GM18511 (cell line): ENCODE data around the gene LNPEP.
"Not testable (repeated sequence)": the region's sequence is repeated elsewhere in the genome, so short reads cannot be mapped to it uniquely, and the experiment has no call there.

ENCODE experiments used
- ATAC-seq: cut with Tn5 transposase; IDR thresholded peaks from one replicate; pipeline ENCODE4 v1.9.1; 2021; ENCODE audit warnings: mild to moderate bottlenecking, moderate library complexity; ENCODE audit not compliant: unreplicated experiment

The LNPEP gene

DNA sequence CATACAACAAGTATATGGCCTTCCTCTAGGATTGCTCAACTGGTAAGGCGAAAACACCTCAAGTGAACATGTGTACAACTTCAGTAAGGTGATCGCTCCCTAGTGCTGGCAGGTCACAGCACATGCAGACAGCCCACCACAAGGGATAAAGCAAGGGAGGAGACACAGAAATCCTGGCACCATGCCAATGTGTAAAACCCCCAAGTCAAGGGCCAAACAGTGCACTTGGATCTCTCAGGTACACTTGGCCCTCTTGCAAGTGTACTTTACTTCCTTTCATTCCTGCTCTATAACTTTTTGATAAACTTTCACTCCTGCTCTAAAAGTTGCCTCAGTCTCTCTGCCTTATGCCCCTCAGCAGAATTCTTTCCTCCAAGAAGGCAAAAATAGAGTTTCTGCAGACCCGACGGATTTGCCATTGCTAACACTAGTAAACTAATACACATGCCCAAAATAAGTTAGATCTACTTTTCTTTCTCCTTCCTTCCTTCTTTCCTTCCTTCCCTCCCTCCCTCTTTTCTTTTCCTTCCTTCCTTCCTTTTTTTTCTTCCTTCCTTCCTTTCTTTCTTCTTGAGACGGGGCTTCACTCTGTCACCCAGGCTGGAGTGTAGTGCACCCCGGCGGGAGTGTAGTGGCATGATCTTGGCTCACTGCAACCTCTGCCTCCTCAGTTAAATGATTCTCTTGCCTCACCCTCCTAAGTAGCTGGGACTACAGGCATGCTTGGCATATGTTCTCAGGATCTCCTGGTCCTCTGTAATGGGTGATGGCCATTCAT is 6.8 kb upstream of the LNPEP start:
- ATAC-seq, result no peak

DNA sequence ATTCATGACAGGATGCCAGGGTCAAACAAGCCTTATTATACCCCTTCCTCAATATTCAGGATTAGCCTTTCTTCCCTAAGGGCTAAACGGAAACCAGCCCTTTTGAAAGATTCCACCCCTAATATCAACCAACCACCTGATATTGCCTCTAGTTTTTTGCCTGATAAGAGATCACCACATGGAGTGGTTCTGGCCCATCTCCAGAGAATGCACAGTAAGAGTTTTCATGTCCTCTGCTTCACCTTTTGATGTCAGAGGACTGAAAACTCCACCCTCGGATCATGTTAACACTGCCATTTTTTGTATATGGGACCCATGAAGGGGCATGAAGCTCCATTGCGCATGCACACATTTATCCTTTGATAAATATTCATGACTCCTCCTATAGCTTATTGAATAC is 5.8 kb upstream of the LNPEP start:
- ATAC-seq, result no peak

DNA sequence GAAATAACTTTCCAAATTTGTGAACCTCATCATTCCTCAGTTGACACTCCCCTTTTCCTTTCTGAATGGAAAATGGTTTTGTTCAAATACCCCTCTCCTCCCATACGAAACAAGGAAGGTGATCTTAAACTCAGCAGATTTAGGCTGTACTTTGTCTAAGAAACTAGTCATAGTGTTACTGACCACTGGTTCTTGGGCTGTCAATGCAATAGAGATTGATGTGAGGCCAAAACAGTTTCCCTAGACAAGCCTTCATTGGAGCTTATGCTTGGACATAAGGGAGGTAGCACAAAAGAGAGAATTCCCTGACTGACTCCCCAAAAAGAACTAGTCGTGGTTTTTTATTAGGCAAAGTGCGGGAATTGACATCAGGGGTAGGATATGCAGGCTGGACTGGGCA is 5.3 kb upstream of the LNPEP start:
- no peak for ATAC-seq

DNA sequence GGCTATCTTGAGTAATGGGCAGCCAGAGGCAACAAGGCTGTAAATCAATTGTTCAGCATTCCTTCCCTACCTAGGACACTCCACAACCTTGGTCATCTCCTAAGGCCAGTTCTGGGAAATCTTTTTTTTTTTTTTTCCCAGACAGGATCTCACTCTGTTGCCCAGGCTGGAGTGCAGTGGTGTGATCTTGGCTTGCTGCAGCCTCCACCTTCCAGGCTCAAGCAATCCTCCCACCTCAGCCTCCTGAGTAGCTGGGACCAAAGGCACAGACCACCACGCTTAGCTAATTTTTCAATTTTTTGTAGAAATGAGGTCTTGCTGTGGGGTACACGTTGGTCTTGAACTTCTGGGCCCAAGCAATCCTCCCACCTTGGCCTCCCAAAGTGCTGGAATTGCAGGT is 4.8 kb upstream of the LNPEP start:
- not testable (repeated sequence) for ATAC-seq

DNA sequence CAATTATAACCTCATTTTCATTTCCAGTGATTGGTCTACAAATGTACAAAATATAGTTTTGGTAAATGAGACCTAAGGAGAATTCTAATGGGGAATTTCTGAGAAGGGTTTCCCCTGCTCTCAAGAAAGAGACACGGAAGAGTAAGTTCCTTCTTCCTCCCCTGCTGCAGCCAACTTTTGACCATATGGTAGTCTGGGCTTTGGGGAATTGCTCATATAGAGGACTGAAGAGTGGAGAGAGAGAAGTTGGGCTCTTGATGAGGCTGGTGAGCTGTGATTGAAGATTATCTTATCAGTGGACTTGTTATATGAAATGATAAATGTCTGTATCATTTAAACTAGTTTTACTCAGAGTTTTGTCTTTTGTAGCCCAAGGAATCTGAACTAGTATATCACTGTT is 4.3 kb upstream of the LNPEP start:
- no peak for ATAC-seq

DNA sequence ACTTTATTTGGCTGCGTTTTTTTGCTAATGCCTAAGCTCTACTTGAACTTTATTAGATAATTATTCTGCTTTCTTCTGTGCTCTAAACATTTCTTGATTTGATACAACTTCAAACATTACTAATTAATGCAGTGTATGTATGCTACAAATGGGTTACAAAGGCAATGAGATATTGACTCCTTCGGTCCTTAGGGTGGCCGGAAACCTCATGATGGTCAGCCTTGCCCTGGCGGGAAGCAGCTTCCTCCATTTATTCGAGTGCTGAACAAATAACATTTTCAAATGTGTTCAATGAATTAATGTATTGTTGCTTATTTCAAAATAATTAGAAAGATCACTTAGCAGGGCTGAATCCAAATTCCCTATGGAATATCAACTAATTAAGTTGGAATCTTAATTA is 3.9 kb upstream of the LNPEP start:
- ATAC-seq, result no peak

DNA sequence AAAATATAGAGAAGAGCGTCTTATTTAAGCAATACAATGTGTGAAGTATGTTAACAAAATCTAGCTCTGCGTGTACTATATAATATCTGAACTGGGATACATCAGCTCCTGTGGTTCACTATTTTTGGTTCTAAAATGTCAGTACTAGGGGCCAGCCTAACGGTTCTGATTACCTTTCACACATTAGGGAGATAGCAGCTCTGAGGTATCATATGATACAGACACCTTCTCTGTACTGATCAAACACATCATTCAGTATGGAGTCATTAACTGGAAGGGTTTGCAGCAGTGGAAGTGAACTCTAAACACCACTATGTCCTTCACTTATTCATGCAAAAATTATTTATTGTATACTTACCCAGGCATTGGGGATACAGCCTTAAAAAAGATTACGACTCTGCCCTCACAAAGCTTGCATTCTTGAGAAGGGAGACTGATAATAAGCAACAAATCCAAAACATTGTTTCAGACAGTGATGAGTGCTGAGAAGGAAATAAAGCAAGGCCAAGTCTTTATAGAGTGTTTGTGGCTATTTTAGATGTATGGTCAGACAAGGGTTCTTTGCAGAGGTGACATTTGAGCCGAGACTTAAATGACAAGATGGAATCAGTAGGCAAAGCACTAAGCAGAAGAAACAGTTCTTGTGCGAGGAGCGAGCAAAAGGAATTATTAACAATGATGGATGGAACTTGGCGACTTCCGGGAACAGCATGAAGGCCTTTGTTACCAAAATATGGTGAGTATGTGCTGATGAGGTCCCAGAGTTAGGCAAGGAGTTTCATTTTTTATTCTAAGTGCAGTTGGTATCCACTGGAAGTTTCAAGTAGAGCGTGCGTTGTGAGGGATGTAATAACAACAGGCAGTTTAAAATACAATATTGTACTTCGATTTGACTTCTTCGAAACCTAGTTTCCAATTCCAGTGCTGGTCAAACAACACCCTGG is 1.8 kb upstream of the LNPEP start:
- no peak for ATAC-seq

DNA sequence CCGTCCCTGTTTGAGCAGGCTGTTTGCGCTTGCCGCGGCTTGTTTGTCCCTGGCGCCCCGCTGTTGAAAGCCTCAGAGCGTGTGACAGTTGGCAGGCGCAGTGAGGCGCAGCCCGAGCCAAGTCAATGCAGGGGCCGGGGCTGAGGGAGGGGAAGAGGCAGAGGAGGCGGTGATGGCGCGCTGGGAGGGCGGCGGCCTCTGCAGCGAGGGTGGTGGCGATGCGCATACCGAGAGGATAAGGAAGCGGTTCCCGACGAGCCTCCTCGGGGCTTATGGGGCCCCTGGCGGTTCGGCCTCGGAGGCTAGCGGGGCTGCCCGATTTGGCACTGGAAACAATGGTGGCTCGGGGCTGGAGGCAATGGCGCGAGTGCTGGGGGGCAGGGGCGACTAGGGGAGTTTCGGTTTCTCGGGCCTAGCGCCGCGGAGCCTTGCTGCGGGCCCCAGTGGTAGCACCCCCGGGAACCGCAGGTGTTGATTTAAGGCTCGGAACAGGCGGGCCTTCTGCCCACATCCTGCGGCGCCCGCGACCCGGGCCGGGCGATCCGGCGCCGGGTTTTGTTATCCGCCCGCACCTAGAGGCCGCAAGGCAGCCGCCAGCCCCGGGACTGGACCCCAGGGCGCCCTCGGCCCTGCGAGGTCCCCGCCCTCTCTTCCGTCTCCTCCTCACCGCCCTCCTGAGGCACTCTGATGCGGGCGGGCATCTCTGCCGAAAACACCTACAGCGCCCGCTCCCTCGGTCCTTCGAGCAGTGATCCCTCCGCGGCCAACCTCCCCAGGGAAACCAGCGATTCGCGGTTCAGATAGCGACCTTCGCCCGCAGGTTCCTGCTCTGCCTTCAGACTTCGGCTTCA is 947 bp upstream of the LNPEP start:
- ATAC-seq, result peak; percentile 69

DNA sequence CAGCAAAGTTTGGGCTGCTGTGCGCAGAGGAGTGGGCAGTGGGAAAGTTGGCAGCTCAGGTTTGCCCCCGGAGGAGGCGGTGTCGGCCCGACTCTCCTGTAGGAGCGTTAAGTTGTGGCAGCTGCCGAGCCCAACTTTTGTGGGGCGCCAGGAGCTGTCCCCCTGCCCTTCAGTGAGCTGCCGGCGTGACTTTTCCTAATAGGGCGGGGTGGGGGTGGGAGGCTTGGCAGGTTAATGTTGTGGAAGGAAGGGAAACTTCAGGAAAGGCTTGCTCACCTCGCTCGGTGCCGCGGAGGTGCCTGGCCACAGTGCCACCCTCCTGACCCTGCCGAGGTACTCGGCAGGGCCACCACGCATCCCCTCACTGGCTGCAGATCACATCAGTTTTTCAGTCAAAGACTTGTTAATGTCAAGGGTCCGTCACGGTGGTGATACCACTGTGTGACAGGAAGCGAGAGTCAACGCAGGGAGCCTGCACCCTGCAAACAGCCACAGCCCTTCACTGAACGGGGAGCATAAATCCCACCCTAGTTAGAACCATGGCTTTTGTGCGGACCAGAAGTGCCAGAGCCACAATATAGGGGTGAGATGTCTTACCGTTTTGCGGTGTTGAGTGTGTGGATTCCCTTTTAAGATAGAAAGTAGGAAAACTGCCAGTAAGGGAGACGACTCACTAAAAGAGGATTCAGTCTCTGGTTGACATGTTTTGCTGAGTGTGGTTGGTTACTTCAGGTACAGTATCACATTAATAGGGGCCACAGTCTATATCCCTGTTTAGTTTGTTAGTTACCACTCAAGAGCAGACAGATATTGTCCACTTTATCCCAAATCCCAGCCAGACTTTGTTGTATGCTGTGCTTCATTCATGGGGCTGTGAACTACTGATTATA is 796 bp downstream of the LNPEP start:
- ATAC-seq, result peak; percentile 25

DNA sequence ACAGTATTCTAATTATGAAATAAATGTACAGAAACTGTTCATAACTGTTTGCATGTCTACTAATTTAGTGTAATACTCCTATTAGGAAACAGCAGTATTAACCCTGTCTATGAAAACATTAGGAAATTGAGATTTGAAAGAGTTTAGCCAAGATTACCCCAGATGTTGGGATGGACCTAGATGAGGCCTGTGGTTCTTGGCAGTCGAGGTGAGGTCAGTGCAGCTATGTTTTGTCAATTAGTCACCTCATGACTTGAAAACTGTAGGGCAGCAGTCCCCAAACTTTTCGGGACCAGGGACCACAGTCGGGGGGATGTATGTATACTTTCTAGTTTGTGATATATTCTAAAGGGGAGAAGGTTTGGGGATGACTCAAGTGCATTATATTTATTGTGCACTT is 4.7 kb downstream of the LNPEP start:
- ATAC-seq, result no peak

DNA sequence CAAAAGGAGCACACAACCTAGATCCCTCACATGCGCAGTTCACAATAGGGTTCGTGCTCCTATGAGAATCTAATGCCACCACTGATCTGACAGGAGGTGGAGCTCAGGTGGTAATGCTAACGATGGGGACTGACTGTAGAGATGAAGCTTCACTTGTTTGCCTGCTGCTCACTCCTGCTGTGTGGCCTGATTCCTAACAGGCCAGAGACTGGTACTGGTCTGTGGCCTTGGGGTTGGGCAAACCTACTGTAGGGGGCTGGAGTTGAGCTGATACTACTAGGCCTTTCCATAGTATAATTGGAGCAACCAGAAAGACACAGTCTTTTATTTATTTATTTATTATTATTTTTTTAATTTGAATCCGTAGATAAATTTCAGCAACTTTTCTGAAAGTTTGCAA is 5.3 kb downstream of the LNPEP start:
- ATAC-seq, result no peak

DNA sequence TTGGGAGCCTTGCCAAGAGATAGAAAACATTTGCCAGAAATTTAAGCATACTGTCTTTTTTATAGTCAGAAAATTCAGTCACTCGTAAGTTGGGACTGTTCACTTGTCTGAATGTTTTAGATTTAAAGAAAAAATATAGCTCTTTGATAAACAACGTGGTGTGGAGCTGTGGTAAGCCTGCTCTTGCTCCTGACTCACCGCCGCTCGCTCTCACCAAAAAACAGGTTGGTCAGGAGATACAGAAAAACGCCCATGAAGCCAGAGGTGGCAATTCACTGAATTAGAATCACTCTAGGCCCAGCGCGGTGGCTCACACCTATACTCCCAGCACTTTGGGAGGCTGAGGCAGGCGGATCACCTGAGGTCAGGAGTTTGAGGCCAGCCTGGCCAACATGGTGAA is 6.2 kb downstream of the LNPEP start:
- no peak for ATAC-seq

DNA sequence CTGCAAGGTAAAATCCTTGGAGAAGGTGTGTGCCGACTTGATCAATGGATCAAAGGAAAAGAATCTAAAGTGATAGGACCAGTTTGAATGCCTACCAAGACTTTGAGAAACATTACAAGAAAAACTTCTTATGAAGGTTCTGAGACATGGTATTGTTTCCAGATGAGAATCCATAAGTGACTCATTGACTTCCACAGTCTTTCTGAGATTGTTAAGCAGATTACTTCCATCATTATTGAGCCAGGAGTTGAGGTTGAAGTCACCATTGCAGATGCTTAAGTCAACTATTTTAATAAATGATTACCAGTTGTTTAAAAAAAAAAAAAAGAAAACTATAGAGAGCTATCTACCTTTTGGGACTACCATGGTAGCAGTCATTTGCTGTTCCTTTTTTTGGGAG is 7.0 kb downstream of the LNPEP start:
- ATAC-seq, result no peak

DNA sequence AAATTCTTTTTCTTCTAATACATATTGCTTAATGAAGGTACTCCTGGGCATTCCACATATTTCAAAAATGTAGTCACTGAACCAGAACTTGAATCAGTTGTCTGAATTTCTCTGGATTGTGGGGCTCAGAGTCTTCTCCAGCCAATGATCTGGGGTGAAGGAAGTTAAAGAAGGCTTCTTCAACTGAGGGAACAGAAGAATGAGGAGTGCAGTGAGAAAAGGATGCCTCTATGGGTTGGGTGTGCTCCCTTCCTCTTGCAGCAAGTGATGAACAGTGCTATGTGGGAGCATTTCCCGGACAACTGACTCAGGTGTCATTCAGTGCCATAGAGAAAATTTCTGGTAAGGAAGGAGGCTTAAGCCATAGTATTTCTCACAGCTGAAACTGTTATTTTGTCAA is 7.9 kb downstream of the LNPEP start:
- ATAC-seq, result no peak

DNA sequence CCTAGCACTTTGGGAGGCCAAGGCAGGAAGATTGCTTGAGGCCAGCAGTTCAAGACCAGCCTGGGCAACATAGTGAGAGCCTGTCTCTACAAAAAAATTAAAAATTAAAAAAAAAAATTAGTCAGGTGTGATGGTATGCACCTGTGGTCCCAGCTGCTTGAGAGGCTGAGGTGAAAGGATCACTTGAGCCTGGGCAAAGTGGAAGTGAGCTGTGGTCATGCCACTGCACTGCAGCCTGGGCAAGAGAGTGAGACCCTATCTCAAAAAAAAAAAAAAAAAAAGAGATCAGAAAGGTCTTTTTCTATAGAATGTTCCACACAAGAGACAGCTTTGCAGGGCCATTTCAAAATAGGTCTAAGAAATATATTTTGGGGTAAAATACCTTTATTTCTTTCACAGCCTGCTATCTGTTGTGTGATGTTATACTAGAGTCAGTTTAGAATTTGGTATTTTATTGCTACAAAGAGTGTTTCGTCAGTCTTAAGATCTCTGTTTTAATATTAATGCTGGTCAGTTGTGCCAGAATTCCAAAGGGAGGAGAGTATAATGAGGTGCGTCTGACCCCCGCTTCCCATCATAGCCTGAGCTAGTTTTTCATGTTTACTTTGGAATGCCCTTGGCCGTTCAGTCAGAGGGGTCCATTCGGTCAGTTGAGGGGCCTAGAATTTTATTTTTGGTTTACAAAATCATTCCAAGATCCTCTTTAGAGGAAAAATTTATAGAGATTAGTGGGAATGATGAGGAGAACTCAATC is 9.4 kb downstream of the LNPEP start:
- ATAC-seq, result no peak

DNA sequence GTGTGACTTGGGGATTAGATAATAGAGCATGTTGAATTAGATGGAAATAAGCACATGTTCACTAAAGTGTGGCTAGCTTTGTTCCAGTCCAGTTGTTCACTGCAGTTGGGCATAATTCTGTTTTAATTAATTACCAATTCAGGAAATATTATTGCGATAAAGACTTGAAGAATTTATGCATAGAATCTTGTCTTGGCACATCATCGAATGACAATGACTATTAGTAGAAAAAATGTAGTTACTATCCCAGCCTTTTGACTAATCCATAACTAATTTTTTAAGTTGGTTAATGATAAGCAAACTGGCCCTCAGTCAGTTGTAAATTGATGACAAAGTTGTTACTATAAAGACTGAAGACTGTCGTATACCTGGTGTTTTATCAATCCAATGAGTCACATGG is 10.5 kb downstream of the LNPEP start:
- no peak for ATAC-seq

DNA sequence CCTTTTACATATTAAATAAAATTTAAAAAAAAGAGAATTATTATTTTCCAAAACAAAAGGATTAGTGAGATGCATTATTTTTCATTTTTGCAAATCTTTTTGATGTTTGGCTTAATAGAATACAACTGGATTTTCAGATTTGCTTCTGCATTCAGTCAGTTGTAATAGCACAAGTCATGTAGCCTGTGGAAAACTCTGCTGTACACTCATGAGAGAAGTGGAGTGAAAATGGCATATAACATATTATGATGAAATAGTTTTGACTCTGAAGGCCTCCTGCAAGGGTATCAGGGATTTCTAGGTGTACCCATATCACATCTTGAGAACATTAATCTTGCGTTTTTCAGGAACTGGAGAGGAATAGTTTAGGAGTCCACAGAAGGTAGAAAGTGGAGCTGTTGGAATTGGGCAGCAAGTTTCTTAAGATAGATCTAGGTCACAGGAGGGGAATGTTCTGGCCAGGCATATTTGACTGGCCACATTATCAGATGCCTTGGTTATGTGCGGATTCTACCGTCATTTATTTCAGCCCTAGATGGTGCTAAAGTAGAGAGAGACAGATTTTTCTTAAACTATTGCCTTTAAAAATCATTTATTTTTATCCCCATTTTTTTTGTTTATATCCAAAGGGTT is 16.4 kb downstream of the LNPEP start:
- no peak for ATAC-seq

DNA sequence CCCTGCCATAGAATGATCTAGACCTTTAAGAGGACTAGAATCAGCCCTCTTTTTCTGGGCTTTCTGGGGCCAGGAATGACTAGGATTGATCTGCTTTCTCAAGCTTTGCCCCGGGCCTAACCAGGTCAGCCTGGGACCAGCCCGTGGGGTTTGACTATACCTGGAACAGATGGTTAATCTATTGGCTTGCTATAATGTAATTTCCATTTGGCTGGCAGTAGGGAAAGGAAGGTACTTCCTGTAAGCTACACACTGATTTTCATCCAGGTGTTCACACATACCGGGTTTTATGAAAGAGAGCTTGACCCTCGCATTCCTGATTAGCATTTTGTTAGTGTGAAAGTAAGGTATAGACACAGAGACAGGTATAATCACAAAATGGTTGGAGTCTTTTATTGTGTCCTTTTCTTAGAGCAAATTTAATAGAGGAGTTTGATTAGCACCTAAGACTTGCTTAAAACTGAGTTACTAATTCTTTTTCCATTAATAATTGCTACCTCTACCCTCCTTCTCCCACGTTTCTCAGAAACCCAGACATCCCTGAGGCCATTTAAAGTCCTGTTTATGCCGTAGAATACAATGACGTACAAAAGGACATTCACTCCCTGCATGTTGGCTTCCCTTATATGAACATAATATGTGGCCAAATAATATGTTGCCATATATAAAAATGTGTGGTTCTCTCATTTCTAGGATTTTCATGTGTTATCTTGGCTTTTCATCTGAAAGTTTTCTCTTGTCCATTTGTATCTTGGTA is 17.3 kb downstream of the LNPEP start:
- ATAC-seq, result no peak
